ENCODE data around the gene CLEC11A. TPM values are rescaled to one million over a fixed set of nuclear protein-coding genes. Genes with fewer than 3 reads are reported as not detected.

The CLEC11A gene
- total RNA-seq, 1 donor from 2014 or later = 0.89 TPM

GRCh38 chr19:50697414-50698124, 25.6 kb upstream of the CLEC11A start:
- no peak overlapping the region for H3K4me3 Mint-ChIP-seq
- H3K9me3 Mint-ChIP-seq = no peaks in the 10 kb centered on the region
- peaks cover 24% of the 10 kb centered on the region for H3K27me3 Mint-ChIP-seq
- intact Hi-C loops (cut with micrococcal nuclease) = no loop called here
- DNase-seq = no peak
- H3K36me3 Mint-ChIP-seq (ENCODE audit: low read depth) = no peaks in the 10 kb centered on the region
- H3K27ac Mint-ChIP-seq = no peak overlapping the region
- H3K4me1 Mint-ChIP-seq = no peaks in the 10 kb centered on the region

- Mint-ChIP-seq H3K9me3 (no peaks in the 10 kb centered on the region), H3K27ac (no peak overlapping the region), H3K4me3 (no peak overlapping the region), H3K36me3 (ENCODE audit: low read depth) (no peaks in the 10 kb centered on the region), H3K27me3 (peaks cover 15% of the 10 kb centered on the region), H3K4me1 (no peaks in the 10 kb centered on the region)
- no peak for DNase-seq
- intact Hi-C loops (cut with micrococcal nuclease) = no loop called here
These were observed 21.7 kb upstream of the CLEC11A start for GRCh38 chr19:50701367-50701985.

DNA sequence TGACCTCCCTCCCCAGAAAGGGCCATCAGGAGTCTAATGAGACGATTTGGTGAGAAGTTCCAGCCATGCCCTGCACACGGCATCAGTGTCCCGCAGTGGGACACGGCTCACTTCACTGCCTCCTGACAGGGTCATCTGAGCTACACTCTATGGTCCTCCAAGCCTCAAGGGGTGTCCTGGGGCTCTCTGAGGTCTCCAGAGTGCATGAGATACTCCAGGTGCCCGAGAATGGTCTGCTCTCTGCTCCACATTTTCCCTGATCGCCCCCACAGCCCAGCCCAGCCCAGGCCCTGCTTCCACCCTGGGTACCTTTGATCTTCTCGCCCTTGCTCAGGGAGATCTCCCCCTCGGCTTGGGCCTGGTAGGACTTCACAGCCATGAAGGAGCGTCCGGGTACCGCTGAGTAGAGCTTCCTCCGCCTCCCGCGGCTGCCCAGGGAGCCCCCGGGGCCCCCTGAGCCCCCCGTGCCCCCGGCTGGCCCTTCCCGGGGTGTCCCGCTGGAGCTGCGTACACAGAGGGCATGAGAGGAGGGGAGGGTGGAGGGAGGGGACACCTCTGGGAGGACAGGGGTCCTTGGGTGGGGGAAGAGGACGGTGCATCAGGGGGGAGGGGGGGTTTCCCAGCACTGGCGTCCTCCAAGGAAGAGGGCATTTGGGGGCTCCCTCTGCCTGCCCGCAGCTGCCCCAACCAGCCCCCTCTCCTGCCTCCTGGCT, 20.9 kb upstream of the CLEC11A start:
- no peak for DNase-seq
- H3K27me3 Mint-ChIP-seq = peaks cover 14% of the 10 kb centered on the region
- no peaks in the 10 kb centered on the region for H3K36me3 Mint-ChIP-seq (ENCODE audit: low read depth)
- no peak overlapping the region for H3K27ac Mint-ChIP-seq
- intact Hi-C loops (cut with micrococcal nuclease) = no loop called here
- no peak overlapping the region for H3K4me3 Mint-ChIP-seq
- H3K9me3 Mint-ChIP-seq = no peaks in the 10 kb centered on the region
- H3K4me1 Mint-ChIP-seq = no peaks in the 10 kb centered on the region

DNA sequence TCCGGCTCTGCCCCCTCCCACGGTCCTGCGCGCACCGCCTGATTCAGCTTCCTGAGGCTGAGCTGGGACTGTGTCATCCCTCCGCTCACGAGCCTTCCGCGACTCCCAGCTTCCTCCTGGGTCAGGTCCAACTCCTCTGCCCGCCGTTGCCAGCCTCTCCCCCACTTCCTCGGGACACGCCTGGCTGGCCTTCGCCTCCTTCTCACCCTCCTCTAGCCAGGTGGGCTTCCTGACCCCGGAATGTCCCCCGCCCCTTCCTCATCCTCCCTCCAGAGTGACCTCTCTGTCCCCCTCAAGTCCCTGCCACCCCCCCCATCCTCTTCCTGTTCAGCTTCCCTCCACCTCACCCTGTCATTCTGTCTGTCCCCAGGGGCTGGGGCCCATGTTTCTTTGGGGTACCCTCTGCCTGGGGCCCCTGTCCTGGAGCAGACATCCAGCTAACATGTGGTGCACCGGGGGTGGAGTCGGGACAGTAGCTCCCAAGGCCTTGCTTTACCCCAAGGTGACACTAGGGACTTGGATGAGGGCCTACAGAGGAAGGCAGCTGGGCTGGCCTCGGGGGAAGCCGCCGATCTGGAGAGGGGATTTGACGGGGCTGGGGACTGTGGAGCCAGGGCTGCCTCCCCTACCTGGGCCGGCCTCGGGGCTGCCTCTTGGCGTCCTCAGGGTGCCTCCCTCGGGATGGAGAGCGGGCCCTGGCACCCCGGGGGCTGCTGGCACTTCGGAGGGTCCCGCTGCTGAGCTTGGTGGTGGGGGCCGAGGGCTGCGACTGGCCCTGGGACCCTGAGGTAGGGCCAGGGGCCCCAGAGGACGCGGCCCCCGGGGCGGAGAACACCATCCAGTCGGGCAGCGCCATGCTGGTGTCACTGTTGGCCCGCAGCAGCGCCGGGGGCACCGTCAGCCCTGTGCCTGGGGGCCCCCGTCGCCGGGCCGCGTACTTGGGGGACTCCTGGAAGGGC, 20.0 kb upstream of the CLEC11A start:
- Mint-ChIP-seq H3K27me3 (peaks cover 14% of the 10 kb centered on the region), H3K9me3 (no peaks in the 10 kb centered on the region), H3K4me1 (no peaks in the 10 kb centered on the region), H3K4me3 (no peak overlapping the region), H3K27ac (no peak overlapping the region), H3K36me3 (ENCODE audit: low read depth) (no peaks in the 10 kb centered on the region)
- no peak for DNase-seq
- intact Hi-C loops (cut with micrococcal nuclease) = no loop called here

DNA sequence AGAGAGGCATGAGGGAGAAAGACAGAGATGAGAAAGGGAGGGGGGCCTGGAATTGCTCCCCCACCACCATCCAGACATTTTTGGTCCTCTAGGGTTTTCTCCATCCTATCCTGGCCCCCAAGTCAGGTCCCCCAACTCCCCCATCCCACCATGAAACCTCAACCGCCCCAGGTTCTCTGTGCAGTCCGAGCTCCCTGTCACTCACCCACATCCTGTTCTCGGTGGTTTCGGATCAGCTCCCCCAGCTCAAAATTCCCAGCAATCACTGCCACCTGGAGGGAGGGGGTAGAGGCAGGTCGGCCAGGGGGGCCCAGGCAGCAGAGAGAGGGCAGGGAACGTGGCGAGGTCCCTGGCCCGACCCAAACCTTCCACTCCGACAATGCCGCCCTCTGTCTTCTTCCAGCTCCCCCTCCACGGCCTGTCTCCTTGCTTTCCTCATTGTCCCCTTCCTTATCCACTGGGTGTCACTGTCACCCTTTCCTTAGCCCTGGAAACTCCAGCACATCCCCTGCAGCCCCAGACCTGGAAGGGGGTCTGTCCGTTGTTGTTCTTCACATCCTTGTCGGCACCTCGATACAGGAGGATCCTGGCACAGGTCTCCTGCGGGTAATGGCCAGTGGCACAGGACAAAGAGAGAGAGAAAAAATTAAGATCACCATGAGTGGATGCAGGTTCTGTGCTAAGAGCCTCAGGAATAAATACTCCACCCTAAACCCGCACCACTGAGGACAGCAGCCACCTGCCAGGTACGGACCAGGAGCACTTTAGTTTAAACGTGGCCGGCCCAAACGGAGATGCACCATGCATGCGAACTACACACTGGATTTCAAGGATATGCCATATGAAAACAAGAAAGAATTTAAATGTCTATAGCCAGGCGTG, 19.0 kb upstream of the CLEC11A start:
- Mint-ChIP-seq H3K9me3 (no peaks in the 10 kb centered on the region), H3K4me1 (no peaks in the 10 kb centered on the region), H3K27me3 (peaks cover 14% of the 10 kb centered on the region), H3K36me3 (ENCODE audit: low read depth) (no peaks in the 10 kb centered on the region), H3K27ac (no peak overlapping the region), H3K4me3 (no peak overlapping the region)
- no peak for DNase-seq
- intact Hi-C loops (cut with micrococcal nuclease) = no loop called here

DNA sequence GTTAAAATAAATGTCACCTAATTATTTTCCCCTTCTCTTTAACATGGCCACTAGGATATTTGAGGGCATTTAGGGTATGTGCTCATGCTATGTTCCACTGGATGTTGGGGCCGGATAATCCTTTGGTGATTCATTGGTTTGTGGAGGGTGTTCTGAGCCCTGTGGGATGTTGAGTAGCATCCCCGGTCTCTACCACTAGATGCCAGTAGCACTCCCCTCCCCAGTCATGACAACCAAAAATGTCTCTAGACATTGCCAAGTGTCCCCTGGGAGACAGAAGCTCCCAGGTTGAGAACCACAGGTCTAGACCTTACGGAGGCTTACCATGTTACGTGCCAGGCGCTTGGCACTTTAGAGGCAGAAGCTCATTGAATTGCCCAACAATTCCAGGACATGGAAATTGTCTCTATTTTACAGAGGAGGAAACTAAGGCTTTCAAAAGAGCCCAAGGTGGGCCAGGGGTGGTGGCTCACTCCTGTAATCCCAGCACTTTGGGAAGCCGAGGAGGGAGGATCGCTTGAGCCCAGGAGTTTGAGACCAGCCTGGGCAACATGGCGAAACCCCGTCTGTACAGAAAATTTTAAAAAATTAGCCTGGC, 17.6 kb upstream of the CLEC11A start:
- peak; percentile 78 for DNase-seq
- Mint-ChIP-seq H3K4me1 (no peaks in the 10 kb centered on the region), H3K36me3 (ENCODE audit: low read depth) (no peaks in the 10 kb centered on the region), H3K4me3 (no peak overlapping the region), H3K9me3 (no peaks in the 10 kb centered on the region), H3K27me3 (peaks cover 14% of the 10 kb centered on the region), H3K27ac (no peak overlapping the region)
- intact Hi-C loops (cut with micrococcal nuclease) = loop anchor here (5.0 kb wide), 1 partner anchor 77 kb away; no protein-coding TSS in a partner anchor

DNA sequence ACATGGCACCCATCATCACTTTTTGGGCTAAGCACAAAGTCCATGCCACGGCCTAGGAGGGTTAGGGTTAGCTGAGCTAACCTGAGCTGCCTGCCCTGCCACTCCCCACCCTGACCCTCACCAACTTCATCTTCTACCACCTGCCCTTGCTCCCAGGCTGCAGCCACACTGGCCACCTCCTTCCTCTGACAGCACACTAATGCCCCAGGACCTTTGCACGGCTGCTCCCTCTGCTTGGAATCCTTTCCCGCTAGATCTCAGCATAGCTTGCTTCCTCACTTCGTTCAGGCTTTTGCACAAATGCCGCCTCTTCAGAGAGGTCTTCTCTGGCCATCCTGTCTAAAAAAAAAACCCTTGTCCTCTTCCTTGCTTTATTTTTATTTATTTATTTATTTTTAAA, 16.8 kb upstream of the CLEC11A start:
- intact Hi-C loops (cut with micrococcal nuclease) = loop anchor here (5.0 kb wide), 1 partner anchor 76 kb away; no protein-coding TSS in a partner anchor
- H3K4me3 Mint-ChIP-seq = no peak overlapping the region
- no peaks in the 10 kb centered on the region for H3K4me1 Mint-ChIP-seq
- peaks cover 14% of the 10 kb centered on the region for H3K27me3 Mint-ChIP-seq
- H3K36me3 Mint-ChIP-seq (ENCODE audit: low read depth) = no peaks in the 10 kb centered on the region
- DNase-seq = no peak
- H3K9me3 Mint-ChIP-seq = no peaks in the 10 kb centered on the region
- H3K27ac Mint-ChIP-seq = no peak overlapping the region

GRCh38 chr19:50708179-50708879, 14.8 kb upstream of the CLEC11A start:
- intact Hi-C loops (cut with micrococcal nuclease) = loop anchor here (5.0 kb wide), 1 partner anchor 74 kb away; no protein-coding TSS in a partner anchor
- Mint-ChIP-seq H3K4me3 (no peak overlapping the region), H3K27ac (no peak overlapping the region), H3K36me3 (ENCODE audit: low read depth) (no peaks in the 10 kb centered on the region), H3K27me3 (peaks cover 22% of the 10 kb centered on the region), H3K9me3 (no peaks in the 10 kb centered on the region), H3K4me1 (no peaks in the 10 kb centered on the region)
- no peak for DNase-seq

DNA sequence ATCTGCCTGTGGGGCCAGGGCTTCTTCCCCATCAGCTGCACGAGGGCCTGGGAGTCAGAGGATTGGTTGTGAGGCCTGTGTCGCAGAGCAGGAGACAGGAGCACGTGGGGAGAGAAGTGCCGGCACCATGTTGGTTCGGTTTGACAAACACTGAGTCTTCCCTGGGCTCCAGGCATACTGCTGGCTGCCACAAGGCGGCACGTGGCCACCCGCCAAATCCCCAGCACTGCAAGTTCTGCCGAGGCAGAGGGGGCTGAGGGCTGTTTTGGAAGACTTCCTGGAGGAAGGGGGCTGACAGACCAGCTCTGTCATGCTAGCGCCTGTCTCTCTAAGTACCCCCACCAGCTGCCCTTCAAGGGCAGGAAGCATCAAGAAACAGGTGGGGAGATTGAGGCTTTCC, 13.1 kb upstream of the CLEC11A start:
- Mint-ChIP-seq H3K36me3 (ENCODE audit: low read depth) (no peaks in the 10 kb centered on the region), H3K27me3 (peaks cover 27% of the 10 kb centered on the region), H3K4me3 (no peak overlapping the region), H3K4me1 (no peaks in the 10 kb centered on the region), H3K9me3 (no peaks in the 10 kb centered on the region), H3K27ac (no peak overlapping the region)
- no peak for DNase-seq
- intact Hi-C loops (cut with micrococcal nuclease) = no loop called here

DNA sequence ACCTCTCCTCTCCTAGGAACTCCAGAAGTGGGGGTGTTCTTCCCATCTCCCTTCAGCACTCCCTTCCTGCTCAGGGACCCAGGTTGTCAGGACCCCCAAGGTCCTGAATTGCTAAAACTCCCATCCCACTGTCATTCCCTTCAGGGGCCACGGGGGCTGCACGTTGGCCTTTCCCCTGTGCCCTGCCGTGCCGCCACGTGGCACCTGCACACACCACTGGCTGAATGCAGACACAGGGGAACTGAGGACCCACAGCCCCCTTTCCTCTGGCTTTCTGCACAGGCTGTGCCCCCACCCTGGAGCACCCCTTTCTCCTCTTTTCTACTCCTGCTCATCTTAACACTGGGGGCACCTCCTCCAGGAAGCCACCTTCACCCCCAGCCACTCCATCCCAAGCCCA, 12.6 kb upstream of the CLEC11A start:
- Mint-ChIP-seq H3K36me3 (ENCODE audit: low read depth) (no peaks in the 10 kb centered on the region), H3K27me3 (peaks cover 27% of the 10 kb centered on the region), H3K9me3 (no peaks in the 10 kb centered on the region), H3K4me1 (no peaks in the 10 kb centered on the region), H3K27ac (no peak overlapping the region), H3K4me3 (no peak overlapping the region)
- no peak for DNase-seq
- intact Hi-C loops (cut with micrococcal nuclease) = no loop called here

DNA sequence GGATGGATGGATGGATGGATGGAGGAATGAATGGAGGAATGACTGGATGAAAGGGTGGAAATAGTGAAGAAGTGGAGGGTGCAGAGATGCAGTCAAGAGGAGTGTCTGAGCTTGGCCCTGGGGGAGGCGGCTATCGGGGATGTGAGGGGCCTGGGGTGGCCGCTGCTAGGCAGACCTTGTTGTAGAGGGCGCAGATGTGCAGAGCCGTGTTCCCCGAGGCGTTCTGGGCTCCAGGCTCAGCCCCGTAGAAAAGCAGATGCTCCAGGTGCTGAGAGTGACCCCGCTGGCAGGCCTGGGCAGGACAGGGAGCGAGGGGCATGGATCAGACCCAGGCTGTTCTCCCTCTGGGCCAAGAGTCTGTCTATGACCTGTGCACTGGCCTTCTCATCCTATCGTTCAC, 12.0 kb upstream of the CLEC11A start:
- Mint-ChIP-seq H3K4me3 (no peak overlapping the region), H3K27me3 (peaks cover 31% of the 10 kb centered on the region), H3K4me1 (no peaks in the 10 kb centered on the region), H3K36me3 (ENCODE audit: low read depth) (no peaks in the 10 kb centered on the region), H3K27ac (no peak overlapping the region), H3K9me3 (no peaks in the 10 kb centered on the region)
- intact Hi-C loops (cut with micrococcal nuclease) = no loop called here
- DNase-seq = no peak

DNA sequence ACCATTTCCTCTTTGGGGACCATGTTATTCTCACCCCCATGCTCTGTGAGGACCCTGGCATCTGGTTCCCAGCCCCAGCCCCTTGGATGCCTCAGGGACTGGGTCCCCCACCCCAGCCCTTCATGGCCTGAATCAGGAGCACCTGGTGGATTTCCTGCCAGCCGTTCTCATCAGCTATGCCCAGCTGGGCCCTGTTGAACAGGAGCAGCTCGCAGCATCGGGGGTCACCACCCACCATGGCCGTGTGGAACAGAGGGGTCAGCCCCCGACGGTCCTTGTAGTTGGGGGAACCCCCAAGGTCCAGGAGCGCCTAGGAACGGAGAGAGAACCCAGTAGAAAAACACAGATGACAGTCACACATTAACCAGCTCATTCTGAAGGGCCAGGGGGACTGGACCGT, 11.4 kb upstream of the CLEC11A start:
- intact Hi-C loops (cut with micrococcal nuclease) = no loop called here

More for the DNA sequence above, 11.4 kb upstream of the CLEC11A start:
- Mint-ChIP-seq H3K27ac (no peak overlapping the region), H3K36me3 (ENCODE audit: low read depth) (no peaks in the 10 kb centered on the region), H3K4me3 (no peak overlapping the region), H3K9me3 (no peaks in the 10 kb centered on the region), H3K4me1 (no peaks in the 10 kb centered on the region), H3K27me3 (peaks cover 34% of the 10 kb centered on the region)
- no peak for DNase-seq

Measured in activated CD4-positive, alpha-beta T cell treated with anti-CD3 and anti-CD28 coated beads, Interleukin-2, amount 10 ng/mL, durations not matched to agents 24 days and 14 days (primary cell).